Activated naive CD8-positive, alpha-beta T cell (primary cell): ENCODE measurements around the gene PPP1R15B.
A peak's percentile ranks its signal among the peaks of the same experiment; 100 is the strongest.

Source experiments
- H3K27ac Mint-ChIP-seq: one replicate; pipeline ENCODE4 v1.8.0; 2021; ENCODE audit warnings: mixed read lengths
- H3K27me3 Mint-ChIP-seq: one replicate; pipeline ENCODE4 v1.8.0; 2021; ENCODE audit warnings: mixed read lengths
- H3K36me3 Mint-ChIP-seq: one replicate; pipeline ENCODE4 v1.8.0; 2021; ENCODE audit warnings: mixed read lengths
- H3K4me1 Mint-ChIP-seq: one replicate; pipeline ENCODE4 v1.8.0; 2021; ENCODE audit warnings: low read depth, mixed read lengths
- H3K4me3 Mint-ChIP-seq: one replicate; pipeline ENCODE4 v1.8.0; 2021; ENCODE audit warnings: mild to moderate bottlenecking, mixed read lengths
- H3K9me3 Mint-ChIP-seq: one replicate; pipeline ENCODE4 v1.8.0; 2021; ENCODE audit warnings: low read depth, mixed read lengths

Gene PPP1R15B

DNA sequence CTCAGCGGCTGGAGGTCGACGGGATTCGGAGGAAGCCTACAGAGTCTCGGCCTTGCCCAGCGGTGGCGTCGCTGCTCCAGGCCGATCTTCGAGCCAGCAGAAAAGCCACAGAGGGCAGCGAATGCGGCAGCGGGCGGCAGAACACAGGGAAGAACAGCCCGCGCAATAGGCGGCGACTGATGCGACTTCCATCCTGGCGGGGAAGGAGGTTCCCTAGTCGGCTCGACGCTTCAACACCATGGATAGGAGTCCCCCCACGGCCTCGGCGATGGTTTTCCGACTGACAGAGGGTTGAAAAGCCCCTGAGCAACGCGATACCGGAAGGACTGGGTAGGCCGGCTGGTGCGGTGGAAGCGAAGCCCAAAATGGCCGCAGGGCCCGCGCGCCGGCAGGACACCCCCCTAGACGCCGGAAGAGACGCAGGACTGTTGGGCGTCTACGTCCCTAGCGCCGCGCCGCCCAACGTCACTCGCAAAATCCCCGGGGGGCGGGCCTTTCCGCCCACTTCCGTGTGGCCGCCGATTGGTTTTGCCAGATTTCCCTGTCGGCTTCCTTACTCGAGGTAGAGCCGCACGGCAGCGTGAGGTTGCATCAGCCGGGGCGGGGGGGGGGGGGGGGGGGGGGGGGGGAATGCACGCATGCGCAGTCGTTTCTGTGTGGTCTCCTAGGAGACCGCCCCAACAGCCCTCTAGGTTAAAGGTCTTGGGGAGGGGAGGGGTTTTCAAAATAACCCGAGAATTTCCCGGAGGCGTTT is at the start of gene PPP1R15B:
PPP1R15B (minus strand) TSS at position 367 of the 754 bp plus-strand sequence. CDS start 406 bp downstream, outside the sequence.
- Mint-ChIP-seq H3K36me3 (peaks cover 15% of the 10 kb centered on the region), H3K27me3 (no peaks in the 10 kb centered on the region), H3K27ac (peak within 1 kb of the TSS; percentile 98), H3K4me1 (peaks cover 18% of the 10 kb centered on the region), H3K9me3 (no peaks in the 10 kb centered on the region), H3K4me3 (peak within 1 kb of the TSS; percentile 98)

GRCh38 chr1:204460346-204460745 is 48.7 kb upstream of the PPP1R15B start:
- no peak overlapping the region for H3K27ac Mint-ChIP-seq
- no peaks in the 10 kb centered on the region for H3K9me3 Mint-ChIP-seq
- peaks cover 20% of the 10 kb centered on the region for H3K36me3 Mint-ChIP-seq
- H3K4me3 Mint-ChIP-seq: no peak overlapping the region
- peaks cover 57% of the 10 kb centered on the region for H3K4me1 Mint-ChIP-seq
- no peaks in the 10 kb centered on the region for H3K27me3 Mint-ChIP-seq

GRCh38 chr1:204459706-204460105 is 48.1 kb upstream of the PPP1R15B start:
- H3K4me3 Mint-ChIP-seq: no peak overlapping the region
- no peaks in the 10 kb centered on the region for H3K9me3 Mint-ChIP-seq

GRCh38 chr1:204457666-204458065 is 46.0 kb upstream of the PPP1R15B start:
- no peak overlapping the region for H3K4me3 Mint-ChIP-seq
- H3K27me3 Mint-ChIP-seq: no peaks in the 10 kb centered on the region
- no peaks in the 10 kb centered on the region for H3K9me3 Mint-ChIP-seq
- no peak overlapping the region for H3K27ac Mint-ChIP-seq
- peaks cover 19% of the 10 kb centered on the region for H3K36me3 Mint-ChIP-seq
- peaks cover 40% of the 10 kb centered on the region for H3K4me1 Mint-ChIP-seq

More at GRCh38 chr1:204459706-204460105, 48.1 kb upstream of the PPP1R15B start:
- H3K36me3 Mint-ChIP-seq: peaks cover 14% of the 10 kb centered on the region
- no peak overlapping the region for H3K27ac Mint-ChIP-seq
- peaks cover 51% of the 10 kb centered on the region for H3K4me1 Mint-ChIP-seq
- H3K27me3 Mint-ChIP-seq: no peaks in the 10 kb centered on the region

DNA sequence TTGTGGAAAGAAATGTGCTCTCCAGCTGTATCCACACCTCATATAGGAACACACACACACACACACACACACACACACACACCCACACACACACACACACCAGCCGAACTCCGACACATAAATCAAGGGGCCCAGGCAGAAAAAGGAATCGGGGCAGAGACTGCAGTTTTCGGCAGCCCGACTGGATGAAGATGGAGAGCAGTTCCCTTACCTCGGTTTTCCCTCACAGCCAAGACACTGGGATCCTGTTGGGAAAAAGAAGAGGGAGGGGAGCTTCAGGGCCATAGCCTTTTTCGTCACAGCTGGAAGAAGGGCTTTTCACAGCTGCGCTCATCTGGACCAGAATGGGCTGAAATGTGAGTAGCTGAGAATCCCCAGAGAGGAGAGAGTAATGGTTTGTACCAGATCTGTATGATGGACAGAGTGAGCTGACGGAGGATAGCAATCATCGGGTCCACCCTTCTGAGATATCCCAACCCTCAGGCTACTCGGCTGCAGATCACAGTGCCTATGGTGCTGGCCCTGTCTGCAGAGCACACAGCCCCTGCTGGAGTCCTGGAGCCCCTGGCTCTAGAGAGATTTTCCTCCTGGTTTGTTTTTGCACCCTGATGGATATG is 45.3 kb upstream of the PPP1R15B start:
- Mint-ChIP-seq H3K36me3 (peaks cover 19% of the 10 kb centered on the region), H3K4me3 (no peak overlapping the region), H3K27me3 (no peaks in the 10 kb centered on the region), H3K9me3 (no peaks in the 10 kb centered on the region), H3K27ac (no peak overlapping the region), H3K4me1 (peaks cover 37% of the 10 kb centered on the region)

GRCh38 chr1:204455831-204456145 is 44.2 kb upstream of the PPP1R15B start:
- Mint-ChIP-seq H3K4me3 (no peak overlapping the region), H3K36me3 (peaks cover 19% of the 10 kb centered on the region), H3K4me1 (peaks cover 35% of the 10 kb centered on the region), H3K27me3 (no peaks in the 10 kb centered on the region), H3K27ac (no peak overlapping the region), H3K9me3 (no peaks in the 10 kb centered on the region)

GRCh38 chr1:204455063-204455830 is 43.6 kb upstream of the PPP1R15B start:
- Mint-ChIP-seq H3K4me3 (no peak overlapping the region), H3K36me3 (peaks cover 17% of the 10 kb centered on the region), H3K4me1 (peaks cover 33% of the 10 kb centered on the region), H3K27ac (no peak overlapping the region), H3K27me3 (no peaks in the 10 kb centered on the region), H3K9me3 (no peaks in the 10 kb centered on the region)

DNA sequence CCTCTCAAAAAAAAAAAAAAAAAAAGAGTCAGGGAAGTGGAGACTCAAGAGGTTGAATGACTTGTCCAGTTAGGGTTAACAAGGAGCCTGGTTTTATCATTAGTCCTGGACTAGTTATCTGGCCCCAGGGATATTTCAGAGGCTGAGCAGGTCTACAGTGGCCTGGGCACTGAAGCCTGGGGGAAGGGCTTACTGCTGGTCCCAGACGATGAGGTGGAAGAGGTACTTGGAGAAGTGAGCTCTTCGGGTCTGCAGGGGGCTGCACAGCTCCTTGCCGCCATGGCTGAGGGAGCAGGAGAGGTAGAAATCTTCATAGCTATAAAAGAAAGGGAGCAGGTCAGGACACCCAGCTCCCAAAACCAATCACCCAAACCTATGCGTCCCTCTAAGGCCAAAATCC is 42.9 kb upstream of the PPP1R15B start:
- Mint-ChIP-seq H3K27ac (peak overlapping the region; percentile 54), H3K4me3 (no peak overlapping the region), H3K36me3 (peaks cover 12% of the 10 kb centered on the region), H3K4me1 (peaks cover 26% of the 10 kb centered on the region), H3K9me3 (no peaks in the 10 kb centered on the region), H3K27me3 (no peaks in the 10 kb centered on the region)

DNA sequence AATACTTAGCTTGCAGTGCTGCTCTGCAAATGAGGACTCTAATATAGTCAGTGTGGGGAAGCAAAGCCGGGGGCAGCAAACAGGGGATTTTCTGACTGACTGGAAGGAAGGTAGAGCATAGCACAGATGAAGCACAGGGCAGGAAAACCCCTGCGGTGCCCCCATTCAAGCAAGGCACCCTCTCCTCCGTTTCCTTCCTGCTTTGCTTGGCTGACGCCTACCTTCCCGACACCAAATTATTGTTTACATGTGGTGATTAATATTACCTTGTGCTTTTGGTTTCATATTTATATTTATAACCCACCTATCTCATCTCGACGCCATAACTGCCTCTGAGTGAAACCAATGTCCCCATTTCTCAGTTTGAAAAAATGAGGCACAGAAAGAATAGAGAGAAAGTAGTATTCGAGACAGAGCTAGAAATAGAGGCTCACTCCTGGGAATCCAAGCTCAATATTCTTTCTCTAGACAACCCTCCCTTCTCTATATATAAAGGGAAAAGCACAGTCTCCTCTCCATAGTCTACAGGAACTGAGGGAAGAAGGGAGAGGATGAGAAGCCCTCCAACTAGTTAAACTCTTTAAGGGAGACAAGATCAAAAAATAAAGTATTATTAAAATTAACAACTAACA is 41.6 kb upstream of the PPP1R15B start:
- Mint-ChIP-seq H3K27ac (peak overlapping the region; percentile 94), H3K27me3 (no peaks in the 10 kb centered on the region), H3K4me1 (peaks cover 25% of the 10 kb centered on the region), H3K36me3 (peaks cover 8% of the 10 kb centered on the region), H3K4me3 (peak overlapping the region; percentile 78), H3K9me3 (no peaks in the 10 kb centered on the region)

DNA sequence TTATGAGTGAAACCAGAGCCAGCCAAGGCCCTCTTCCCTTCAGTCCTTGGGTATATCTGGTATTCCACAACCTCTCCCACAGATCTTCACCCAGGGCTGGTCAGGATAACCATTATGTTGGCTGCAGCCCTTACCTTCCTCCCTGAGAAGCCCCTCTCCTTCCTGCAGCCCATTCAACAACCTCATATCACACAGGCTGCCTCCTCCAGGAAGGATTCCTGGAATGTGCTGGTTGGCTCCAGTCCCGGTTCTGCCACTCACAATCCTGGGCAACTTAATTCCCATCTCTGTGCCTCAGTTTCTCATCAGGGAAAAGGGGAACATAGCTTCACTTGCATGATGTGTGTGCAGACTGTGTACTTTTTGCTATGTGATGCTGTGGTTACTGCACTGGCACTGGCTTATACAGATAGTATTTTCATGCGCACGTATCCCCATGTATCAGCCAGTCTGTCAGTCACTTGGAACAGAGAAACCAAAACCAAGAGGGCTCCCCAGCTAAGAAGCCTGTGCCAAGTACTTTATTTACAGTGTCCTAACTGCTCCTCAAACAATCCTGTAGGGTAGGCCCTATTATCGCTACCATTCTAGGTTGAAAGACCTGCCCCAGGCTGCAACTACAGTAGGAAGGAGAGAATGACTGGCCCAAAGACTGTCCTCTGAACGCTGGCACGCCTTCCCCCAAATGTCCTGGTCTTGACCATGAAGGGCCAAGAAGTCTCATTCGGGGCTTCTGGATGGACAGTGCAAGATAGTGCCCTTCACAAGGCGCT is 39.9 kb upstream of the PPP1R15B start:
- Mint-ChIP-seq H3K27ac (no peak overlapping the region), H3K9me3 (no peaks in the 10 kb centered on the region), H3K36me3 (peaks cover 5% of the 10 kb centered on the region), H3K4me1 (peaks cover 26% of the 10 kb centered on the region), H3K27me3 (no peaks in the 10 kb centered on the region), H3K4me3 (no peak overlapping the region)

DNA sequence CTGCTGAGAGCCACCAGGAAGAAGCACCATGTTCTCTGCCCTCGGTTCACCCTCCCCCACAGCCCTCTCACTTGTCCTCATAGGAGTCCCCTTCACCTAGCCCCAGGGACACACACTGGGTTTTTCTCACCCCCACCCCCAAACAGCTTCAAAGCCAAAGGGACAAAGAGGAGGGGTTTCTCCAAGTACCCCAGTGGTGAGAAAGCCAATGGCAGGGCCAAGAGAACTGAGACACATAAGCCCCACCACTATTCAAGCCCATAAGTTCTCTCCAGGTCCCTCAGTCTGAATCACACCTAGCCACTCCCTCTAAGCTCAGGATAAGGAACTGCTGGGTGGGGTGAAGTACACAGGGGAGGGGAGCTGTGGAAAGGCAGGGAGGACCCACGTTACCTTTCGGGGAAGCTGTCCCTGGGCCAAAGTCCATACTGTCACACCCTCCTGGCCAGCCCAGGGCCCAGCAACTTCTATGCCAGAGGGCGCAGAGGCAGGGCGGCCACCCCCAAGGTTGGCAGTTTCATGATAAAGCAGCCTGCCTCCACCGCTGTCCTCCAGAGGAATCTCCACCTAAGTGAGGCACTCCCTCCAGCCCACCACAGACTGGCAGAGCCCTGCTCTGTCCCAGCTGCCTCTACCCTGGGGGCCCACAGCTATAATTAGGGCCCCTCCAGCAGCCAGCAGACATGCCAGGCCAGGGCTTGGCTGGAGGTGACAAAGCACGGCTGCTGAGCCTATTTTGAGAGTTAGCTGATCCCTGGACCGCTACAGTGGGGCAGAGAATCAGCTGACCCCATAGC is 39.0 kb upstream of the PPP1R15B start:
- Mint-ChIP-seq H3K36me3 (peaks cover 5% of the 10 kb centered on the region), H3K9me3 (no peaks in the 10 kb centered on the region), H3K27me3 (no peaks in the 10 kb centered on the region), H3K4me3 (no peak overlapping the region), H3K4me1 (peaks cover 29% of the 10 kb centered on the region), H3K27ac (no peak overlapping the region)

DNA sequence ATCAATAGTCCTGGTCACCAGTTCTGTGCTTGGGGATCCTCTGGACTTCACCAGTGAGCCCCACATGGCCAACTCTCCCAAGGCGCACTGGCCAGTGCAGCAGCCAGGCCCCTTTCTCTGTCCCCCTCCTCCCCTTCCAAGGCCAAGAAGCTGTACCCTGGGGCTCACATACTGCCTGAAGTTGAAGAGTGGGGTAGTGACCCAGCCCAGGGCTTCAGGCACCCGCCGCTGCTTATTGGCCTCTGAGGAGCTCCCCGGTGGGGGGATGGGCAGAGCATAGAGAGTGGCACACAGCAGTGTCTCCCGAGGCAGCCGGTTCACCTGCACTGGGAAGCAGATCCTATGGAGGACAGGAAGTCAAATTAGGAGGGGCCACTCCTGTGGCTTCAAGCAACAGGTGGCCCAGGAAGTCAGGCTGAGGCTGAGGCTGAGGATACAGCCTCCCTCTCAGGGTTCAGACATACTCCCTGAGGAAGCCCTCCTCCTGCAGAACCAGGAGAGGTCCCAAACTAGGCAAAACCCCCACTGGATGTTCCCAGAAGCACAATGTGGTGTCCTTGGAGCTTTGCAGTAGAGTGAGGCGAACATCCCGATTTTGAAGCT is 38.2 kb upstream of the PPP1R15B start:
- Mint-ChIP-seq H3K27me3 (no peaks in the 10 kb centered on the region), H3K27ac (no peak overlapping the region)

DNA sequence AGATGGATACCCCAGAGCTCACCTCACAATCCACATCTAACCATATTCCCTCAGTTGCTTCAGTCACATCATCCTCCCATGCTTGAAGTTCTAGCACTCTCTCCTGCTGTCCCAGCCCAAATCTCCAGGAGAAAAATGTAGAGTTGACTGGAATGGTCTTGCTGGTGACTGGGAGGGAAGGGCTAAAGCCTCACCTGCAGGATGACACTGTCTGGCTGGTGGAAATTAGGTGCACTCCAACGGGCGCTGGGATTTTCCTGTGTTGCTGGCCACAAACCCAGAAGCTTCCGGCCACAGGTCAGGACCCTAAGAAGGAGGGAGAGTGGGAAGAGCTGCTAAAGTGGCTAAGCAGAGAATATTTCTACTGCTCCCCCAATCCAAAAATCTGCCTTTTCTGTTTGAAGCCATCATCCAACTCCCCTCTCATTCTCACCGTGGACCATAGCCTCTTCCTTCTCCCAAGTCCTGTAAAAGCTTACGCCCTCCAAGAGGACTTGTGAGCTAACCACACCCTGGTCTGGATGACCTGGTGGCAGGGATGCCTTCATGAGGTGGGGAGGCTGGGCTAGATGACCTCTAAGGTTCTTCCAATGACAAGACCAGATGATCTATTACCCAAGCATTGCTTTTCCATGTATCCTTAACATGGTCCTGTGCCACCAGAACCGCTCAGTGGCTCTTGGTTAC is 37.5 kb upstream of the PPP1R15B start:
- Mint-ChIP-seq H3K36me3 (peaks cover 7% of the 10 kb centered on the region), H3K4me1 (peaks cover 29% of the 10 kb centered on the region), H3K27ac (peak overlapping the region; percentile 28), H3K27me3 (no peaks in the 10 kb centered on the region), H3K9me3 (no peaks in the 10 kb centered on the region), H3K4me3 (no peak overlapping the region)

More for the DNA sequence above, 38.2 kb upstream of the PPP1R15B start:
- Mint-ChIP-seq H3K4me1 (peaks cover 29% of the 10 kb centered on the region), H3K9me3 (no peaks in the 10 kb centered on the region), H3K36me3 (peaks cover 7% of the 10 kb centered on the region), H3K4me3 (no peak overlapping the region)
